IPS DF 19.7 (cell line): ENCODE results near the gene CD8B.
"Not testable (repeated sequence)": the region's sequence is repeated elsewhere in the genome, so short reads cannot be mapped to it uniquely, and the experiment has no call there.

Source experiments
- DNase-seq: peaks from one replicate; pipeline ENCODE4 v3.0.0-alpha.2; 2013; ENCODE audit warnings: low read depth, low spot score

The CD8B gene

DNA sequence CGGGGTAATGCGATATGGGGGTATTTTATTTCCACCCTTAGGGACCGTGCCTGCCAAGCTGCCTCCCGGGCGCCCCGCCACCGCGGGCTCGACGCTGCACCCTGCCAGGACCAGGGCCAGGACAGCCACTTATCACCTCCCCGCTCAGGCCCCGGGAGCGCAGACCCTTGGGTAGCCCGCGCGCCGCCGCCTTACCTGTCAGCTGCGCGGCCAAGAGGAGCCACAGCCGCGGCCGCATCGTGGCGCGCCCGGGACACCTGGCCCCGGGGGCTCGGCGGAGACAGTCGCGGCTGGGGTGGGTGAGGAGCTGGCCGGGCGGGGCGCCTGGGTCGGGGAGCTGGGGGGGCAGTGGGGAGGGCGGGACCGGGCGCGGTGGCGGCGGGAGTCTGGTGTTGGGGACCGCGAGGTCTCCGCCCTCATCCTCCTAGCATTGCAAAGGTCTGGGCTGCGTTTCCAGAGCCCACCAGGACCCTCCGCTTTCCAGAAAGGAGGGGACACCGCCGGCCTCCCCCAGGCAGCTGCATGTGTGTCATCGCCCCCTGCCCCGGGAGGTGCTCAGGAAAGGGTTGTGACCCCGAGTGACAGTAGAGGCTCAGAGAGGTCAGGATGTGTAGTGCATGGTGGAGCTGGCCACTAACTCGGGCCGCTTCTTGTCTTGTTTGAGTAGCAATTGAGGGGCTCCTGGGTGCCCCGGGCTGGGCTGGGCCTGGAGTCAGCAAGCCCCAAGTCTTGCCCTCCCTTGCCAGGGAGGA lies at the start of gene CD8B:
CD8B (minus strand) TSS at position 259 of the 752 bp plus-strand sequence; CDS start at position 238, 21 bp downstream.
- not testable (repeated sequence) for DNase-seq

DNA sequence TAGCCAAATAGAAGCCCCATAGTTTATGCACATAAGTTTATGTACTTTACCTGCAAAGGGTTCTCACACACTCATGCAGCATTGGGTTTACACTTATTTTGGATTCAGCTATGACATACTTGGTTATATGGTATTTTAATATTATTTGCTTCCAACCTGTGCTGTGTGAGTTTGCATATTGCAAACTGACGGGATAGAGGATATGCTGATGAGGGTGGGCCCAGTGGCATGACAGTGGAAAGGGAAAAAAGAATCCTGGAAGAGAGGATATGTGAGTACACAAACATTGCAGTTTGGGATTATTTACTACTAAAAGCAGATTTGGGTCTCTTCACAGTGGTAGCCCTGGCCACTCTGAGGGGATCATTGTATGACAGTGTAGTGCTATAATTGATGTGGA lies 44.2 kb upstream of the CD8B start:
- not testable (repeated sequence) for DNase-seq

DNA sequence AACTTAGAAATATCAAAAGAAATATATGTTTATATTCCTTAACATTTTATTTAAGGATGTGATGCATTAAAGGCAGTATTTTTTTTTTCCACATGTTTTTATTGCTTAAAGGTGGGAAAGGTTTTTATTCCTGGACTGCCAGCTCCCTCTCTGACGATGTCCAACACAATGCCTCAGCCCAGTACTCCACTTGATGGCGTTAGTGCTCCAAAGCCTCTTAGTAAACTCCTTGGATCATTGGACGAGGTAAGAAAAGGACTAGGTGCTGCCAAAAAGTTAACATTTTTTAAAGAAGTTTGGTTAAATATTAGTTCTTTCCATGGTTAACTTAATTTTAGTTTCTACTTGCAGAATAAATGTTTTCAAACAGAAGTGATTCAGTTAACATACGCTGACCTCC lies 39.0 kb upstream of the CD8B start:
- peak; percentile 0 for DNase-seq

DNA sequence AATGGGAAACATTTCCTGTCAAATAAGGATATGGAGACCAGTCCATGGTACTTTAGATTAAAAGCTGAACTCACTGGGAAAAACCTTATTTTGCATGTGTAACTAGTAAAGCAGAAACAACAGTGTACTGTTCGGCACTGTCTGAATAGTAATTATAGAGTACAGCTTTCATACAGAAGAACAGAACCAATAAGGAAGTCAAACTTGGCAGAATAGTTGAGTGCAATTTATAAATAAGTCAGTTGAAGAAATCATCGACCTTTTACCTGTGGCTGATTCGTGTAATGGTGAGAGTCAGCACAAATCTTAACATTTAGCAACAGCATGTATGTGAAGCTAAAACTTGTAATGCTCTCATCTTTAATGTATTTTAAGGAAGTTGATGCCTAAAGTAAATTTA lies 24.3 kb upstream of the CD8B start:
- DNase-seq = not testable (repeated sequence)

DNA sequence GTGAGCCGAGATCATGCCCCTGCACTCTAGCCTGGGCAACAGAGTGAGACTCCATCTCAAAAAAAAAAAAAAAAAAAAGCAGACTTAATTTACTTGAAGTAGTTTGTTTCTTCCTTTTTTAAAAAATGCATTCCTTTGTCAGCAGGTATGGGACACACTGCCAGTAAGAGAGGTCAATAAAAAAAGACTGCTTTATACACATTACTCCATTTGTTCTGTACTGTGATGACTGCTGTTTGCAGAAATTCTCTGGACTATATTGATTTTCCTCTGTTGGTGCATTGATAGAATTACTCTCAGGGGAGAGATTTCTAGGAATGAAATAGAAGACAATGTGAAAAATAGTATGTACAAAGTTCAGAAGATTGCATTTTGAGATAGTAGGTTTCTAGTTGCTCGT lies 21.2 kb upstream of the CD8B start:
- DNase-seq = not testable (repeated sequence)

DNA sequence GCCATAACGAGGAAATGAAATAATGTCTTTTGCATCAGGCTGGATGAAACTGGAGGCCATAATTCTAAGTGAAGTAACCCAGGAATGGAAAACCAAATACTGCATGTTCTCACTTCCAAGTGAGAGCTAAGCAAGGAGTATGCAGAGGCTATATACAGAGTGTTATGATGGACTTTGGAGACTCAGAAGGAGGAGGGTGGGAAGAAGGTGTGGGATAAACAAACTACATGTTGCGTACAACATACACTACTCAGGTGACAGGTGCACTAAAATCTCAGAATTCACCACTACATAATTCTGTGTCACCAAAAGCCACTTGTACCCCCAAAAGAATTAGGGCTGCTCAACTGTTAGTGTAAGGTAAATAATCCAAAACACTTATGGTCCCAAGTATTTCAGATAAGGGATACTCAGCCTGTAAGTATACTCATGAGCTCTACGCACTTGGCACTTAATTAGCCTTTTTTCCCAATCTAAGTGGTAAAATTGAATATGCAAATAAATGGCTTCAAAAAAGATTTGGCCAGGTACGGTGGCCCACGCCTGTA lies 20.5 kb upstream of the CD8B start:
- DNase-seq = not testable (repeated sequence)

DNA sequence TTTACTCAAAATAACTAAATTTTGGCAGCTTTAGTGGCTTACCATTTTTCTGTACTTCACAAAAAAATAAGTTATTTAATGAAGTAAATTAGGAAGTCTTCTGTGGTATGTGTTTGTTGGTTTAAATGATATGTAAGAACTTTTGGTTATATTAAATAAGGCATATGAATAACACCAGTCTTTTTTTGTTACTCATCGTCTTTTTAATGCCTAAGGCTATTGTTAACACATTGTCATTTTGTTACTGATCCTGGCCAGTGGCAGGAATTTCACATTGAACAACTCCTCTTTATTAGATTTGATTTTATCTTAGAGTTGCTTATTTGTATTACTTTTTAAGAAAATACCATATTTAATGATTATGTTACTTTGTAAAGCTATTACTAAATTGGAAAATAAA lies 17.3 kb upstream of the CD8B start:
- not testable (repeated sequence) for DNase-seq

DNA sequence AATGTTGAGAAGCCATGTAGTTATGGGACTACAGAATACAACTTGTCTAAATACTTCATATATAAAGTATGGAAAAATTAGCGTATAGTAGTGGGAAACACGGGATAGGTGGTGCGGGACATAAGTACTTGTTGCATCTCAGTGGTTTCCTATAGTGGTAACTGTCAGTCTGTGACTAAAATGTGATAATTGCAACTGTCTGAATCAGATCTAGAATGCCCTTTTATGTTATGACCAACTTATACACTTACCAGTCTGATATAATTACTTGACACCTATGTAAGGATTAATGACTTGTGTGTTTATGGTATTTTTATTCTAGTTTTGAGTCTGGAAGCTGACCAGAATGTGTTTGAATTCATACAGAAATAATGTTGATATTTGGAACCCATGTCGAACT lies 9.3 kb upstream of the CD8B start:
- DNase-seq = not testable (repeated sequence)

DNA sequence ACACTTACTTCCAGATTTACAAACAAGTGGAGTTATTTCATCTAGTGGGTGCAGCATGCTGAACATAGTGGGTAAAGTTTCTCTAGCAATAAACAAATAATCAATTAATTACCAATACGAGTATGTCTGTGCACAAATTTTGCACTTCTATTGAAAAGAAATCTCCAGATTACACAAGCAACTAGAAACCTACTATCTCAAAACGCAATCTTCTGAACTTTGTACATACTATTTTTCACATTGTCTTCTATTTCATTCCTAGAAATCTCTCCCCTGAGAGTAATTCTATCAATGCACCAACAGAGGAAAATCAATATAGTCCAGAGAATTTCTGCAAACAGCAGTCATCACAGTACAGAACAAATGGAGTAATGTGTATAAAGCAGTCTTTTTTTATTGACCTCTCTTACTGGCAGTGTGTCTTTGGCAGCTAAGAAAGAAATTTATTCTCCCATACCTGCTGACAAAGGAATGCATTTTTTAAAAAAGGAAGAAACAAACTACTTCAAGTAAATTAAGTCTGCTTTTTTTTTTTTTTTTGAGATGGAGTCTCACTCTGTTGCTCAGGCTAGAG lies 7.3 kb upstream of the CD8B start:
- not testable (repeated sequence) for DNase-seq

DNA sequence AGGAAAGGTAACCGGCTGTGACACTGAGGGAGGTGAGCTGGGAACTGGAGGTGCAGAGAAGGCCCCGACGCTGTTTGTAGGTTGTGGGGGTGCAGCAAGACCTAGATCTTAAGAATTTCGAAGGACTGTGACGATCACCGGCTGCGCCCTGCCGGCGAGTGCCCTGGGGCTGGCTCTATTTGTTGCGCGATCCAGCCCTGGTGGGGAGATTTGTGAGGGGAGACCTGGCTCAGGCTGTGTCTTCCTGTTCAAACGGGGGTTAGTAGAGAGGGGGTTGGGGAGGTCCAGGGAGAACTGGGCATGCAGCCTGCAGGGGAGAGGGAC lies 656 bp upstream of the CD8B start:
- not testable (repeated sequence) for DNase-seq

DNA sequence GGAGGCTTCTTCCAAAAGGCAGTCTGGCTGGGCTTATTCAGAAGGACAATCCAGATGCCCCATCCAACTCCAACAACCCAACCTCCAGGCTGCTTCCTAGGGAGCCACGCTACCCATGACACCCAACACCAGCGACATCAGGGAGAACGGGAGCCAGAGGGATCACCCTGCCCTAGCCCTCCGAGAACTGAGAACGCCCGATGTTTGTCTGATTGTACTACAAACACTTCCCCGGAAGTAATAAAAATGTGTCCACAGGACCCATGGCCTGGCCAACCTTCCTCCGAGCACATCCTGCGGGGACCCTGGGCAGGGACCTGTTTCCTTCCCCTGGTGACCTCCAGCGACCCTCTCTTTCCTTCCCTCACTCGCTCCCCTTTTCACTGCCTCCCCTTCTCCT lies 511 bp downstream of the CD8B start:
- not testable (repeated sequence) for DNase-seq

DNA sequence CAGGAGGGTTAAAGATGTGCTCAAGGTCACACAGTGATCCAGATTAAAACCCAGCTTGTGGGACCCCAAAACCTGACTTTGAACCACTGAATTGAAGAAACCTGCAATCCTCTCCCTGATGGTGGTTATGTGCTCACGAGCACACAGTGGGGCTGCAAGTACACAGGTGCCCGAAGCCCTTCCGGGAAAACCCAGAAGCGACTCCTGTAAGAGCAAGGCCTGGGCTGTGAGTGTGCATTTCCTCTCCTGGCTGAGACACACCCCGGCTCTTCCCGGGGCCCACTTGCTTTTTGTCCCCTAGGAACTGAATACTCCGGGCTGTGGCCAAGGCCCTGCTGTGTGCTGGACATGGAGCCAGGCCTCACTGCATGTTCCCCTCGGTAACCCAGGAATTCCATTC lies 1.1 kb downstream of the CD8B start:
- not testable (repeated sequence) for DNase-seq

DNA sequence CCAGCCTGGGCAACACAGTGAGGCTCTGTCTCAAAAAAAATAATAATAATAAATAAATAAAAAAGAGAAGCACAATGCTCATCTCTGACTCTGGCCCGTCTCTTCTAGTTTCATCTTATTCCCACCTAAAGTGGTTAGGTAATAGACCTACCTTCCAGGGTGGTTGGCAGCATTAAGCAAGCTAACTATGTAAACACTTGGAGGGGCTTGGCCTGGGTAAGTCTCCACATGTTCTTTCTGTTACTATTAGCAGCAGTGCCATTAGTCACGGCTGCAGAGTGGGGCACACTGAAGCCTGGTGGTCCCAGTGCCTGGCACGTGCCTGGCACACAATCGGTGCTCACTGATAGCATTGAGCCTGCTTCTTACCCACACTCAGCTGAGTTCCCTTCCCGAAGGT lies 4.0 kb downstream of the CD8B start:
- DNase-seq = not testable (repeated sequence)

DNA sequence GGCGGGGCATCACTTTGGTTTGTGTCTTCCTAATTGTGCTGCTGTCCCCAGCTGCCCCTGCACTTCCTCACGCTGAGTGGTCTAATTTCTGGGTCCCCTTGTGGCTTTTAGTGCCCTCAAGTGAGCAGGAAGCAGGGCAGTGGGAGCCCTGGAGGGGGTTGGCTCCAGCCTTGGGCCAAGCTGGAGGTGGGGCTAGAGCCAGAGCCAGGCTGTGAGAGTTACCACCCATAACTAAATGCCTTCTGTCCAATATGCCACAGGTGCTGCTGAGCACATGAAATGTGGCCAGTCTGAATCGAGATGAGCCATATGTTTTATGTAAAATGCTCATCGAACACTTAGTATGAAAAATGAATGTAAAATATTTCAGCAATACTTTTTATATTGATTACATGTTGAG lies 5.2 kb downstream of the CD8B start:
- DNase-seq = not testable (repeated sequence)

DNA sequence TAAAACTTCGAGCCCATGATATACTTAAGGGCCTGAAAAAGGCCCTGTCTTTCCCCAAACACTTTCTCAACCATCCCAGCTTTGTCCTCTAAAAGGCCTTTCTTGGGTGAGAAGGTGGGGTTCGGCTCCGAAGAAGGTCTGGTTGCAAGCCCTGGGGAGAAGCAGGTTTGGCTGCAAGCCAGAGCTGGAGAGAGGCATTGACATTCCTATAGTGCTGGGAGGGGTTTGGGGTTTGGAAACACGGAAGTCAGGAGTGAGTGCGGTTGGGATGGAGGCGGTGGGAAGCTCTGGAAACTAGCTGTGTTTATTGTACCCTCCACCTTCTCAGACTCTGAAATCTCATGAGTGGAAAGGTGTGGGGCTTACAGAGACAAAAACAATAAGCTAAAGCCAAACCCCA lies 5.7 kb downstream of the CD8B start:
- DNase-seq = not testable (repeated sequence)

DNA sequence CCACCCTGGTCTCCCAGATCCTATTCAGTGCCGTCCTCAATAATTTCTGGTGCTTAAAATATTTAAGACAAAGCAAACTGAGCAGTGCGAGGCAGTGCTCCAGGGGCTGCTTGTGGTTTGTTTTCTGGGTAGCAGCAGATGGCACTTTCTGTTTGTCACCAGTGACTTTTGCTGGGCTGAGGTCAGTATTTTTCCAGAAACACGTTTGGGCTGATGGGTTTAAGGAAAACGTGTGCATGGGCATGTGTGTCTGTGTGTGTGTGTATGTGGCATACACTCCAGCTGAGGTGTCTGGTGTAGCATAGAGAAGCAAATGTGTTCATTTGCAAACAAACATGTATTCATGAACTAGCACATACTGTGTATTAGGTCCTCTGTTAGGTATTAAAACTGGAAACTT lies 10.1 kb downstream of the CD8B start:
- DNase-seq = not testable (repeated sequence)

DNA sequence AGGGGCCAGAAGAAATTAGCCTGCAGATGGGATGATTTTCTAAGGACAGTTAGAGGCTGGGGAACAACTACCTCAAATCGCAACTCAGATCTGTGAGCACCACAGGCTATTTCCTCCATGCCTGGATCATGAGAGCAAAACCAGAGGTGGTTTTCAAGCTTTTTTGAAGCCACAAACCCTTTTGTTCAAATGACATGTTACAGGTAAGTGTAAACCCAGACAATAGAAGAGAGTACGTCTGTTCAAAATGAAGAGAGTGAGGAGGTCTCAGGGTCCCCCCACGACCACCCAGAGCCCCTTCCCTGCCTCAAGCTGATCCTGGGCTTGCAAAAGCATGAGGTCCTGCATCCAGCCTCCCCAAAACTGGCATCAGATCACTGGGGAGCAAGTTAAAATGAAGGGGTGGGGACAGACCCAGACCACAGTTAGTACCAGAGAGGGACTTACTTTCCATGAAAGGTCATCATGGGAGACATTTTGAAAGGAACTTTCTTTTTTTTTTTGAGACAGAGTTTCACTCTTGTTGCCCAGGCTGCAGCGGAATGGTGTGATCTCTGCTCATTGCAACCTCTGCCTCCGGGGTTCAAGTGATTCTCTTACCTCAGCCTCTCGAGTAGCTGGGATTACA lies 19.0 kb downstream of the CD8B start:
- not testable (repeated sequence) for DNase-seq

DNA sequence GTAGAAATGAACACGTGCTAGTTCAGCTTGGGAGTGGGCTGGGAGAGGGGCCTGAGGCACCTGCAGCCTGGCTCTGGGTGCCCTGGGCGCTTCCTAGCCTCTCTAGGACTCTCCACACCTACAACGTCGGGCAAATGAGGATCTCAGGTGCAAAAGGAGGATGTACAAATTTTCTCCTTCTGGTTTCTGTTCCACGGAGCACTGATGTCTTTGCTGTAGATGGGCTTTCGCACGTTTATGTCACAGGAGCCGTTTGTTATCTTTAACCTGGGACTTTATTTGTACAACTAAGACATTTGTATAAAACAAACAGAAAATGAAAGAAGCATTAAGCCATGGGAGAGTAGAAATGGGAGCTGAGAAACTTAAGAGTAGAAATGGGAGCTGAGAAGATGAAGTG lies 20.4 kb downstream of the CD8B start:
- not testable (repeated sequence) for DNase-seq

DNA sequence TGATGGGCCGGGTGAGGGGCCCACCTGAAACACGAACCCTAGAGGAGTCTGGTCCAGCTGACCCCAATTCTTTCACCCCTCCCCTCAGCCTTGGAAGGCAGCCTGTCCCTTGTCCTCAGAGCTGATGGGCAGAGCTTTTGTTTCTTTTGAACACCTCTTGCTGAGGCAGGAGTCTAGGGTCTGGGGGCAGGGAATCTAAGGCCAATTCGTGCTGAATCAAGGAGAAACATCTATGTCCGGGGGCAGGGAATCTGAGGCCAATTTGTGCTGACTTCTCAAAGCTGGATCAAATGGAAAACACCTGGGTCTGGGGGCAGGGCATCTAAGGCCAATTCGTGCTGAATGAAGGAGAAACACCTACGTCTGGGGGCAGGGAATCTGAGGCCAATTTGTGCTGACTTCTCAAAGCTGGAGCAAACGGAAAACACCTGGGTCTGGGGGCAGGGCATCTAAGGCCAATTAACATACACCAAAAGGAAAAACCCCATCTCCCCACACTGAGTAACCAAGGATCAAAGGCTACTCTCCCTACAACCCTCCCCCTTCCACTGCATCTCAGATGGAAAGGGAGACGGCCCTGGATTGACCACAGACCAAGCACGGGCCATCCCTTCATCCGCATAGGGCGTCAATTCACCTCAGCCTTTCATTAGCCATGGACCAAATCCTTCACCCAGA lies 21.7 kb downstream of the CD8B start:
- DNase-seq = not testable (repeated sequence)

DNA sequence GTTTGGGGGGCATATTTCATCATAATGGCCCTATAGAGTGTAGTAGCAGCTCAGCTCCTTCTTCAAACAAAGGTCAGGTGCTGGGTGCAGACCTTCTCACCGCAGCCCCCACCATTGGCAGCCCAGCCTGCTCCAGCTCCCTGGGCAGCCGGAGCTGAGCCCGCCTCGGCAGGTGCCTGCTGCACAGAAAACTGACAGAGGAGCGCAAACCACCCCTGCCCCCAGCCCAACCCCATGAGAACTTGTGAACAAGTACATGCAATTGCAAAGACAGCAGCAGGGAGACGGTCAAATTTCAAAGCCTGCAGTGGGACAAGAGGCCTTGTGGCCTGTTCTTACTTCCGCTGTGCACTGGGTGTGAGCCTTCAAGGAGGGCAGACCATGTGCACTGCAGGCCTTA lies 22.2 kb downstream of the CD8B start:
- DNase-seq = not testable (repeated sequence)

DNA sequence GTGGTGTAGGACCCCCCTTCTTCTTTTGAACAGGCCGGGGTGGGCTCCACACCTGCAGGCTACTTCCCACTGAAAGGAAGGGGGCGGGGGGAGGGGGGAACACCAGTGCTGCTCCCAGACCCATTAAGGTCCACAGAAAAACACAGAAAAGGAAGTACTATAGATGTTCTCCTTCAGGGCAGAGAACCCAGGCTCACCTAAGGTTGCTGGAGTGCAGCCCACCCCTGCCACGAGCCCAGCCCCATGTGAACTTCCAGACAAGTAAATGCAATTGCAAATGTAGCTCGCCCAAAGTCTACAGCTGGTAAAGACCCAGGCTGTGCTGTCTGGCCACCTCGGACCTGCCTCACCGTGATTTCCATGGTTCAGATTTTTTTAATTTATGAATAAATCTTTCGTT lies 24.0 kb downstream of the CD8B start:
- DNase-seq = not testable (repeated sequence)
